CD14-positive monocyte (primary cell): Measurements from ENCODE around the gene NKX2-1. TPM values are rescaled to one million over a fixed set of nuclear protein-coding genes. Genes with fewer than 3 reads are reported as not detected.

Experiments used
- DNase-seq, 3 donors: peaks; one replicate each; pipeline ENCODE4 v3.0.0-alpha.2; 2011 to 2022
- H2AFZ ChIP-seq: 2 replicates; pipeline ENCODE4 v1.6.0; 2012; ENCODE audit warnings: mild to moderate bottlenecking, low read depth, low read length, inconsistent platforms; ENCODE audit not compliant: insufficient read depth, poor library complexity, severe bottlenecking
- H3K27ac ChIP-seq, 2 donors: 1 replicate in 1 of 2; 2 replicates in 1 of 2; pipeline ENCODE4 v1.5.1; 2012 to 2013; ENCODE audit warnings: low read length in 2 of 2, control low read depth in 1 of 2, inconsistent platforms in 1 of 2, low read depth in 1 of 2, mild to moderate bottlenecking in 1 of 2
- H3K27me3 ChIP-seq, 2 donors: one replicate each; pipeline versions ENCODE4 v1.6.0 to v1.6.1; 2011 to 2013; ENCODE audit warnings: low read length in 2 of 2; ENCODE audit not compliant: control insufficient read depth in 2 of 2, insufficient read depth in 2 of 2
- H3K36me3 ChIP-seq, 2 donors: replicated peaks in 1 of 2; 1 replicate in 1 of 2; 2 replicates in 1 of 2; pipeline versions ENCODE4 v1.5.1 to v1.6.1; 2012 to 2013; ENCODE audit warnings: low read length in 2 of 2, control low read depth in 1 of 2, inconsistent platforms in 1 of 2, mild to moderate bottlenecking in 1 of 2; ENCODE audit not compliant: insufficient read depth in 2 of 2, control insufficient read depth in 1 of 2
- H3K4me1 ChIP-seq, 2 donors: 1 replicate in 1 of 2; 2 replicates in 1 of 2; pipeline versions ENCODE4 v1.5.1 to v1.6.1; 2012 to 2013; ENCODE audit warnings: low read length in 2 of 2, control low read depth in 1 of 2, inconsistent platforms in 1 of 2, mild to moderate bottlenecking in 1 of 2, moderate library complexity in 1 of 2; ENCODE audit not compliant: insufficient read depth in 2 of 2, control insufficient read depth in 1 of 2
- H3K4me2 ChIP-seq: replicated peaks from 2 replicates; pipeline ENCODE3; 2012; ENCODE audit warnings: low read length, moderate library complexity, mild to moderate bottlenecking; ENCODE audit not compliant: poor library complexity, severe bottlenecking; ENCODE audit errors: extremely low read depth
- H3K4me3 ChIP-seq, 3 experiments: fragments of 200-600 bp in 1 of 3; sonication (generic) in 1 of 3; replicated peaks in 1 of 3; 1 replicate in 2 of 3; 2 replicates in 1 of 3; pipeline ENCODE4 v1.5.1; 2011 to 2013; ENCODE audit warnings: low read length in 3 of 3, mild to moderate bottlenecking in 3 of 3, control low read depth in 2 of 3, low read depth in 2 of 3, inconsistent platforms in 1 of 3, moderate library complexity in 1 of 3
- H3K79me2 ChIP-seq: 2 replicates; pipeline ENCODE4 v1.6.0; 2012; ENCODE audit warnings: mild to moderate bottlenecking, control low read depth, inconsistent platforms, low read length, moderate library complexity; ENCODE audit not compliant: insufficient read depth
- H3K9ac ChIP-seq: 2 replicates; pipeline ENCODE4 v1.6.0; 2017; ENCODE audit warnings: low read length, mild to moderate bottlenecking; ENCODE audit not compliant: insufficient read depth, poor library complexity, severe bottlenecking
- H3K9me3 ChIP-seq, 2 donors: replicated peaks in 1 of 2; 1 replicate in 1 of 2; 2 replicates in 1 of 2; pipeline versions ENCODE4 v1.5.1 to v1.6.1; 2012 to 2013; ENCODE audit warnings: low read length in 2 of 2, control low read depth in 1 of 2; ENCODE audit not compliant: control insufficient read depth in 1 of 2, insufficient read depth in 1 of 2
- H4K20me1 ChIP-seq: 2 replicates; pipeline ENCODE4 v1.6.0; 2012; ENCODE audit warnings: mild to moderate bottlenecking, low read length, control low read depth, moderate library complexity; ENCODE audit not compliant: insufficient read depth
- H3K27ac Mint-ChIP-seq, 7 donors: one replicate each; pipeline ENCODE4 v1.8.0; 2020; ENCODE audit warnings: mild to moderate bottlenecking in 7 of 7, mixed read lengths in 7 of 7, moderate library complexity in 6 of 7, inconsistent platforms in 2 of 7
- H3K27me3 Mint-ChIP-seq, 3 donors: one replicate each; pipeline ENCODE4 v1.8.0; 2021 to 2022; ENCODE audit warnings: low read depth in 3 of 3, mild to moderate bottlenecking in 3 of 3, mixed read lengths in 3 of 3, moderate library complexity in 3 of 3, inconsistent platforms in 1 of 3
- H3K36me3 Mint-ChIP-seq, 2 donors: one replicate each; pipeline ENCODE4 v1.8.0; 2020; ENCODE audit warnings: mixed read lengths in 2 of 2, inconsistent platforms in 1 of 2, mild to moderate bottlenecking in 1 of 2
- H3K4me1 Mint-ChIP-seq: one replicate; pipeline ENCODE4 v1.8.0; 2020; ENCODE audit warnings: mild to moderate bottlenecking, mixed read lengths
- H3K4me3 Mint-ChIP-seq, 2 donors: one replicate each; pipeline ENCODE4 v1.8.0; 2020; ENCODE audit warnings: mild to moderate bottlenecking in 2 of 2, mixed read lengths in 2 of 2, moderate library complexity in 1 of 2
- H3K9me3 Mint-ChIP-seq, 7 donors: one replicate each; pipeline ENCODE4 v1.8.0; 2020 to 2022; ENCODE audit warnings: mixed read lengths in 7 of 7, mild to moderate bottlenecking in 6 of 7, moderate library complexity in 6 of 7, inconsistent platforms in 2 of 7
- WGBS: methylation state at CpG from one replicate; pipeline ENCODE4 v1.1.5; 2013; ENCODE audit warnings: missing lambda C conversion rate; ENCODE audit not compliant: insufficient coverage; 5-methylcytosine and 5-hydroxymethylcytosine counted together
- intact Hi-C, 2 donors: fragments of 100-400 bp; cut with micrococcal nuclease; formaldehyde crosslinking; loops; one replicate each; pipeline versions ENCODE4 v1.15.0 to v1.15.1; 2023
- polyA plus RNA-seq, 3 donors: library from polyadenylated mRNA; depleted of rRNA in 1 of 3; unstranded in 2 of 3; stranded (reverse) in 1 of 3; fragments of 300-500 nt in 2 of 3; fragments of >200 nt in 1 of 3; fragmentation: Illumina TruSeq in 2 of 3; gene quantifications; 1 replicate in 2 of 3; 2 replicates in 1 of 3; pipeline ENCODE4 v1.2.3, GENCODE V29; 2012 to 2021
- TF ChIP-seq, protein P1 (sequence below): fragments of 200-600 bp; IDR thresholded peaks from one replicate; pipeline ENCODE4 v1.8.0; 2022; ENCODE audit warnings: antibody characterized with exemption, mild to moderate bottlenecking

The NKX2-1 gene
- polyA plus RNA-seq, 3 donors: not detected

DNA sequence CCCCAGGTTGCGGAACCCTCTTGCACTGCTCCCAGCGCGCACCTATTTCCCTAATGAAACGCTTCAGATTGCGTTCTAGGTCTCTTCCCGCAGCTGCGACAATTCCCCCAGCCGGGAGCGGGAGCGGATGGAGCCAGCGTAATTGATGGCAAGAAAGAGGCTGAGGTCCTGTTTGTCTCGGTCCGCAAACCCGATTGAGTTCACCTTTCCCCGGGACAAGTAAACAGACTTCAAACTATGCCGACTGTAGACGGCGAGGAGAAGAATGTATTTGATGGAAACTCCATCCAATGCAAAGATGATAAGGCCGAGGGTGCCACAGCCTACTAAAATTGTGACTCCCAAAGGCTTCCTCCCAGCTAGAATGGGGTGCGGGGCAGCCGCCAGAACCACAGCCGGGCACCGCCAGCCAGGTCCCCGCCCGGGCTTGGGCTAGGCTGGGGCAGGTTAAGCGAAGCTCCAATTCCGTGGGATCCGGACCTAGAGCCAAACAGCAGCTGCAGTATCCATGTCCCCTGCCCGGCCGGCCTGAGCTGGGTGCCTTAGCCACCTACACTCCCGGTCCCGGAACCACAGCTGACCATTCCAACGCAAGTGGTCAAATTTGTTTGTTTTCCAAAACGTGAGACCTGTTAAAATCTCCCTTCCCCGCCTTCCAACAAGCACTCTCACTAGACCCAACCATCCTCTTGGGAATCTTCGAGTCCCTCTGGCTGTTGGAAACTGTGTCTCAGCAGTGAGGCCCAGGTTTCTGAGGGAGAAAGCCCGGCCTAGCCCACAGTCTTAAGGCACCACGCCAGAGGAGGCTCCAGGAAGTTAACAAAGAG, 5.5 kb downstream of the NKX2-1 start:
- WGBS: 4% methylated on average over 27 of the region's 38 CpGs
- peaks cover 88 to 93% (median 89%) of the 10 kb centered on the region in 3 donors for H3K27me3 Mint-ChIP-seq
- peaks cover 75 to 94% of the 10 kb centered on the region in 2 donors for H3K27me3 ChIP-seq

DNA sequence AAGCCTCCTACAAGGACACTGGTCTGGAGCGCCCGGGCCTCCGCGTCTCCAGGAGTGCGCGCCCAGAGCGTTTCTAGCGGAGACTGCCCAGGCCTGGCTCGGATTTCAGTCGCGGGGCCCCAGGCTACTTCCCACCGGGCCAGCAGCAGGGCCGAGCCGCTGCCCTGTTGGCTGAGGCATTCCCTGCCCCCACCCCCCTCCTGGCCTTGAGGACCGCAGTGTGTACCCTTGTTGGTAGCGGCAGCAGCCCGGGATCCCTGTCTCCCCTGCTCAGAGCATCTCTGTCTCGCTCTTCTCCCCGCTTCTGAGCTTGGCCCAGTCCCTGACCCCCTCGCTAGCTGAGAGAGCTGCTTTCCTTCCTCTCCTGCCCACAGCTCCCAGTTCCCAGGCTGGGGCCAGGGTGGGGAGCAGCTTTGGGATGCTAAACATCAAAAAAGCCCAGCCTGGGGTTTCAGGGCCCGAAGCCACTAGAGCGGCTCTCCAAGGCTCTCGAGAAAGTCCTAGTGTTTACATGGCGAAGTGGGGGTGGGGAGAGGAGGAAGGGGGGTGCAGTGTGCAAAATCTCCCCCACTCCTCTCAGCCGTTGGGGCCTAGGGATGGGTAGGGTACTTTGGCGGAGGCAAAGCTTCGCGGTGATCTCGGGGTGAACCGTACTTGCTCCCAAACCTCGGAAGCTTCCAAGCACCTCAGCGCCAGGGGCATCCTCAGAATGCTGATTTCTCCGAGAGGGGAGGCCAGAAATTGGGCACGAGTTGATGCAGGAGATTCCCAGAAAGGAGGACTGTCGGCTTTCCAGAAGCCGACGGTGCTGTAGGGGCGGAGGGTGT, 6.4 kb downstream of the NKX2-1 start:
- Mint-ChIP-seq H3K36me3 (peaks cover 0 to 6% of the 10 kb centered on the region in 2 donors), H3K27me3 (peaks cover 90 to 93% (median 90%) of the 10 kb centered on the region in 3 donors), H3K9me3 (peaks cover 0 to 49% (median 26%) of the 10 kb centered on the region in 7 donors), H3K4me3 (peak overlapping the region in 1 of 2 donors; percentile 80), H3K4me1 (no peaks in the 10 kb centered on the region), H3K27ac (no peak overlapping the region)
- TF ChIP-seq, protein P1, sequence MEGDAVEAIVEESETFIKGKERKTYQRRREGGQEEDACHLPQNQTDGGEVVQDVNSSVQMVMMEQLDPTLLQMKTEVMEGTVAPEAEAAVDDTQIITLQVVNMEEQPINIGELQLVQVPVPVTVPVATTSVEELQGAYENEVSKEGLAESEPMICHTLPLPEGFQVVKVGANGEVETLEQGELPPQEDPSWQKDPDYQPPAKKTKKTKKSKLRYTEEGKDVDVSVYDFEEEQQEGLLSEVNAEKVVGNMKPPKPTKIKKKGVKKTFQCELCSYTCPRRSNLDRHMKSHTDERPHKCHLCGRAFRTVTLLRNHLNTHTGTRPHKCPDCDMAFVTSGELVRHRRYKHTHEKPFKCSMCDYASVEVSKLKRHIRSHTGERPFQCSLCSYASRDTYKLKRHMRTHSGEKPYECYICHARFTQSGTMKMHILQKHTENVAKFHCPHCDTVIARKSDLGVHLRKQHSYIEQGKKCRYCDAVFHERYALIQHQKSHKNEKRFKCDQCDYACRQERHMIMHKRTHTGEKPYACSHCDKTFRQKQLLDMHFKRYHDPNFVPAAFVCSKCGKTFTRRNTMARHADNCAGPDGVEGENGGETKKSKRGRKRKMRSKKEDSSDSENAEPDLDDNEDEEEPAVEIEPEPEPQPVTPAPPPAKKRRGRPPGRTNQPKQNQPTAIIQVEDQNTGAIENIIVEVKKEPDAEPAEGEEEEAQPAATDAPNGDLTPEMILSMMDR: no peak
- Histone ChIP-seq H3K27me3 (peaks cover 80 to 94% of the 10 kb centered on the region in 2 donors), H3K9me3 (peaks cover 0 to 70% of the 10 kb centered on the region in 2 donors), H3K36me3 (no peaks in the 10 kb centered on the region), H3K27ac (no peak overlapping the region), H3K4me1 (no peaks in the 10 kb centered on the region), H3K4me2 (no peak overlapping the region), H3K4me3 (no peak overlapping the region), H3K9ac (no peak overlapping the region), H3K79me2 (no peaks in the 10 kb centered on the region), H2AFZ (no peak overlapping the region), H4K20me1 (no peaks in the 10 kb centered on the region)
- intact Hi-C loops: no loop called here
- no peak for DNase-seq
- WGBS: 3% methylated on average over 28 of the region's 38 CpGs

More for the DNA sequence above, 5.5 kb downstream of the NKX2-1 start:
- Histone ChIP-seq H3K36me3 (no peaks in the 10 kb centered on the region), H3K9me3 (peaks cover 0 to 69% of the 10 kb centered on the region in 2 donors), H2AFZ (no peak overlapping the region), H3K27ac (no peak overlapping the region), H3K4me1 (no peaks in the 10 kb centered on the region), H3K4me3 (no peak overlapping the region), H3K9ac (no peak overlapping the region), H4K20me1 (no peaks in the 10 kb centered on the region), H3K79me2 (no peaks in the 10 kb centered on the region), H3K4me2 (no peak overlapping the region)
- DNase-seq: no peak
- TF ChIP-seq, protein P1: no peak
- Mint-ChIP-seq H3K4me1 (peaks cover 4% of the 10 kb centered on the region), H3K4me3 (peak overlapping the region in 1 of 2 donors; percentile 80), H3K36me3 (peaks cover 0 to 6% of the 10 kb centered on the region in 2 donors), H3K9me3 (peaks cover 0 to 41% (median 20%) of the 10 kb centered on the region in 7 donors), H3K27ac (peak overlapping the region in 1 of 7 donors; percentile 38)
- intact Hi-C loops: no loop called here
